Skeletal muscle satellite cell (primary cell): ENCODE results near the gene TBC1D10A.

Experiments
- H3K27me3 ChIP-seq: 2 replicates; pipeline ENCODE4 v1.7.0; 2013; ENCODE audit warnings: low read length; ENCODE audit not compliant: control insufficient read depth, insufficient read depth
- H3K36me3 ChIP-seq: 2 replicates; pipeline ENCODE4 v1.7.0; 2013; ENCODE audit warnings: mild to moderate bottlenecking, control low read depth, low read length; ENCODE audit not compliant: insufficient read depth
- H3K4me1 ChIP-seq: 2 replicates; pipeline ENCODE4 v1.7.0; 2013; ENCODE audit warnings: low read length; ENCODE audit not compliant: control insufficient read depth, insufficient read depth
- H3K4me2 ChIP-seq: 2 replicates; pipeline ENCODE4 v1.7.0; 2013; ENCODE audit warnings: mild to moderate bottlenecking, low read length
- H3K4me3 ChIP-seq: 2 replicates; pipeline ENCODE4 v1.7.0; 2013; ENCODE audit warnings: low read length
- H3K9ac ChIP-seq: 2 replicates; pipeline ENCODE4 v1.7.0; 2013; ENCODE audit warnings: mild to moderate bottlenecking, low read depth, low read length, moderate library complexity
- H3K9me3 ChIP-seq: replicated peaks from 2 replicates; pipeline ENCODE4 v1.7.0; 2013; ENCODE audit warnings: mild to moderate bottlenecking, control low read depth, low read length

Gene TBC1D10A

DNA sequence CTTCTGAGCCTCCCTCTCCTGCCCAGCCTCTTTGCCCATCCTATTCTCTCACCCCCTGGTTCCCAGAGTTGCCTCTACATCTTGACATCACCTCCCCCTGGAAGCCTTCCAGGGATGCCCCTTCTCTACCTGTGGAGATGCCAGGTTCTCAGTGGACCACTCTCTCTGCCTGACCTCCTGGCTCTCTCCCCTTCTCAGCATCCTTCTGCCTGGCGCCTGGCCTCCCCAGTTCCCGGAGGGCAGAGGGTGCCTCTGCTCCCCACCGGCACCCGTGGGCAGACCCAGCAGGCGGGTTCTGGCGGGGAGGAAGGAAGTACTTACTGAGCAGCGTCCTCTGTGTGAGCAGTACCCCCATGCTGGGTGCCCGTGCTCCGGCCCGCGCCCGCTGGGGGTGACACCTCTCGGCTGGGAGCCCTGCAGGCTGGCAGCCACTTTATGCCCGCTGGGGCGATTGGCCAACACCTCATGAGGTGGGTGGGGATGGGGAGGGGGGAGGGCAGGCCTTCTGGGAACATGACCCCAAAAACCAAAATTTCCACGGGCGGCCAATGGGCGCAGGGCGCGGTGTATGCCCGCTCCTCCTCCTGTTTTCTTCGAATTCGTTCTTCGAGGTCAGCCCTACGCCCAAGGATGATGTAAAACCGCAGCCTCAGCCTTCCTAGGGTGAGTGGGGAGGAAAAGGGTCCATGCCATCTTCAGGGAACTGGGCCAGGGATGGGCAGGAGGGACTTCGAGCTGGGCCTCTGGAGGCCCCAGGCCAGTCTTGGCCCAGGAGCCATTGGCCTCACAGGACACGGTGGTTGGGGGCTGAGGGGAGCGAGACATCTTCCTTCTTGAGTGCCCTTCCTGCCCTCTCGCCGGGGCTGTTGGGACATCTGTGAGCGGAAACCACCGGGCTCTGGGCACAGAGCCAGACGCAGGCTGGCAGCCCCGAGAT, 60.0 kb downstream of the TBC1D10A start, which contains the start of gene OSM:
Gene OSM (minus strand): TSS at position 407 of the 937 bp plus-strand sequence. CDS start 52 bp downstream, at position 355.
- Histone ChIP-seq H3K4me2 (no peak within 1 kb of the TSS), H3K4me1 (peaks cover 6% of the 10 kb centered on the region), H3K36me3 (no peaks in the 10 kb centered on the region), H3K9ac (no peak within 1 kb of the TSS), H3K9me3 (no peaks in the 10 kb centered on the region), H3K4me3 (no peak within 1 kb of the TSS), H3K27me3 (no peaks in the 10 kb centered on the region)

DNA sequence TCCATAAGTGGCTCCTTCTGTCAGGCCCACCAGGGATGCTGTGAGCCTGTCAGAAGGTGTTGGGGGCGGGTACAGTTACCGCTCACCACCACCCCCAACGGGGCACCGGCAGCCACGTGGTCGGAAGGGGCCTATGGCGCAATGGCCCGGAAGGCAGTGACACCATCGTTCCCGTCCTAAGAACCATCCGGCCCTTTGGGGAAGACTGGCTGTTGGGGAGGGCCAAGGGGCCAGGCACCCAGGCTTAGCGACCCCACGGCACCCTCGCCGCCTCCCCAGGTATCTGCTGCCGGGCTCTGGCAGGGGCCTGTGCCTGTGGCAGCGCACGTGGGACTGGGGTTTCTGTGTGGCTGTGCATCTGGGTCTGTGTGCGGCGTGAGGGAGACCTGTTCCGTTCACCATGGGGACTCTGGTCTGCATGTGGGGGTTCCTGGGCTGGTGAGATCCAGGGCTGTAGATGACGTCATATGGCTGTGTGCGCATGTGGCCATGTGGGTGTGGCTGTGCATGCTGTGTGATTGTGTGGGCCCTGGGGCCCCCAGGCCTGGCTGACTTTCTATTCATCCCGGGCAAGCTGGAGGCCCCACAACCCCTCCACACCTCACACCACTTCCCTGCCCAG, 60.8 kb downstream of the TBC1D10A start:
- Histone ChIP-seq H3K4me1 (peaks cover 6% of the 10 kb centered on the region), H3K36me3 (no peaks in the 10 kb centered on the region), H3K9ac (no peak overlapping the region), H3K27me3 (no peaks in the 10 kb centered on the region), H3K4me2 (no peak overlapping the region), H3K9me3 (no peaks in the 10 kb centered on the region), H3K4me3 (no peak overlapping the region)

DNA sequence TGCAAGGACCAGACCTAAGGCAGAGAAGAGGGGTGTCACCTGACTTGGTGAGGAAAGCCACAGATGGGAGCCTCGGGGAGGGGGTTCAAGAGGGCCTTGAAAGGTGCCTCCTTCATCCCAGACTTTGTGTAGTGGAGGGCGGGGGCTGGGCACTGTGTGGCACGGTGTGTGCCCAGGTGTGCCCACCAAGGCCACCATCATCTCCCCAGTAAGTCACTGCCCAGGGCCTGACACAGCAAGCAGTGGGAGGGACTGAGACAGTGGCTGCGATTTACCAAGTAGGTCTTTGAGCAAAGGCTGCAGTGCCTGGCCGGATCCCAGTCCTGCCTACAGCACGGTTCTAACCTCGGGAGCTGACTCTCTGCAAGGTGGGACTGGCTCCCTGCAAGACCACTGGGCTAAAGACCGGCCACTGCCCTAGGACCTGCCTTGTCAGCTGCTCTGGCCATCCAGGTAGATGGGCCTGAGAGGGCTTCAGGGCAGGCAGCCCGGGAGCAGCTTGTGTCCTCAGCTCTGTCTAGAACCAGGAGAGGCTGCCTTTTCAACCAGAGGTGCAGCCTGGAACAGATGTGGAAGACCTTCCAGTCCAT, 61.5 kb downstream of the TBC1D10A start:
- H3K9ac ChIP-seq, result no peak overlapping the region

DNA sequence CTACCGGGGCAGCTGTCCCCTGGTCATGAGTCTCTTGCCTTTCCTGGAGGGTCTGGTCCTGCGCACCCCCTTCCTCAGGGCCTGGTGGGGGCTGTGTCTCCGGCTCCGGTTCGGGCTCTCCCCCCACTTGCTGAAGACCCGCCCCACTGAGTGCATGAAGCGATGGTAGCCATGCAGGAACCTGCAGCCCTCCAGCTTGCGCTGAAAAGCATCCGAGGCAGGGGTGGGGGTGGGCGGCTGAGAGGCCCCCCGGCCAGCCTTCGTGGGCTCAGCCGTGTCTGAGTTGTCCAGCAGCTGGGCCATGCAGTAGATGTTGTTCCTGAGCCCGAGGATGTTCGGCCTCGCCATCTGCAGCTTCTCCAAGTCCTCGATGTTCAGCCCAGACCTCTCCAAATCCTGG, 62.9 kb downstream of the TBC1D10A start:
- peaks cover 6% of the 10 kb centered on the region for H3K4me1 ChIP-seq
- H3K9me3 ChIP-seq, result no peaks in the 10 kb centered on the region
- H3K4me2 ChIP-seq, result no peak overlapping the region
- no peak overlapping the region for H3K9ac ChIP-seq
- no peaks in the 10 kb centered on the region for H3K27me3 ChIP-seq
- H3K4me3 ChIP-seq, result no peak overlapping the region
- no peaks in the 10 kb centered on the region for H3K36me3 ChIP-seq

More for the DNA sequence above, 61.5 kb downstream of the TBC1D10A start:
- no peaks in the 10 kb centered on the region for H3K27me3 ChIP-seq
- peaks cover 6% of the 10 kb centered on the region for H3K4me1 ChIP-seq
- no peak overlapping the region for H3K4me2 ChIP-seq
- no peaks in the 10 kb centered on the region for H3K36me3 ChIP-seq
- H3K9me3 ChIP-seq, result no peaks in the 10 kb centered on the region
- H3K4me3 ChIP-seq, result no peak overlapping the region

DNA sequence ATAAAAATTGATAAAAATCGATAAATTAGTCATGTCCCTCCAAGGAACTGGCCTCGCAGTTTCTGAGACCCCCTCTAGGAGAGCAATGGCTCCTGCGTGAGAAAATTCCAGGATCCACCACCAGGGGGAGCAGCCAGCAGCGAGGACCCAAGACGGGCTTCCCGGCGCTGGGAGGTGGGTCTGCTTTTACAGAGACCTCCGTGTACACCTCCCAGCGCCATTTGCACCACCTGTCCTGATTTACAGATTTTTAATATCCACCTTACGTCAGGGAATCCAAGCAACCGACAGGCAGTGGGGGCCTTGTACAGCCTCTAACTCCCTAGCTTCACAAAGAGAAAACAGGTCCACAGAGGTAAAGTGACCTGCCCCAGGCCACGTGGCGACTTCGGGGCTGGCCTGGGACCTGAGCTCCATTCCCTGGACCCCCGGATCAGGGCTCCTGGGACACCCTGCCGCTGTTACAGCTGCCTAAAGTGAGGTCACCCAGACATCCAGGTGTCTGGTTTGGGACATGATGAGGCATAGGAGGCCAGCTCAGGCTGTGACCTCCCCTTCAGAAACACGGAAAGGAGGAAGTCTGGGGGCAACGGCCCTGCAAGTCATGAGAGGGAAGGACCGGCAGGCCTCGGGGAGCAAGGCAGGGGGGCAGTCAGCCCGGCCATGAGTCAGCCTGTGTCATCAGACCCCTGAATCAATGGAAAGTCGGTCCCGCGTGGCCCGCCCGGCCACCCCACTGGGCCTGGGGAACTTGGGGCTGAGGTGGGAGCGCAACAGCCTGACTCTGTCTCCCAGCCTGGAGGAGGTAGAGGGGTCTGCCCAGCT, 63.6 kb downstream of the TBC1D10A start:
- peak overlapping the region; percentile 59 for H3K4me3 ChIP-seq

DNA sequence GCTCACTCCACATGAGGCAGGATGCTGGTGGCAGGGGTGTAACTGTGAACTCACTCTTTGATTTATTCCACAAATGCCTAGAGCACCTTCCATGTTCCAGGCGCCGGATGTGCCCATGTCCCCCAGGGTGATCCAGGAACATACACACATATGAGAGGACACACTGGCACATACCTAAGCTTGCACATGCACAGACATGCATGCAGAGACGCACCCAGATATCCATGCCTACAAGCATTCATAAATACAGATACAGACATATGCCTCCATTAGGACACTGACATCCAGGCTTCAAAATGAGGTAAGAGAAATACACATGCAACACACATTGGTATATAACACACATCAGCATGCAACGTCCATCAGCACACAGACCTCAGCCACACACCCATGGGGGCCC, 64.6 kb downstream of the TBC1D10A start:
- Histone ChIP-seq H3K36me3 (no peaks in the 10 kb centered on the region), H3K4me2 (no peak overlapping the region), H3K9ac (no peak overlapping the region), H3K9me3 (no peaks in the 10 kb centered on the region), H3K4me3 (no peak overlapping the region), H3K27me3 (no peaks in the 10 kb centered on the region), H3K4me1 (peaks cover 6% of the 10 kb centered on the region)

More for the DNA sequence above, 63.6 kb downstream of the TBC1D10A start:
- Histone ChIP-seq H3K27me3 (no peaks in the 10 kb centered on the region), H3K4me1 (peaks cover 6% of the 10 kb centered on the region), H3K4me2 (peak overlapping the region; percentile 74), H3K9ac (peak overlapping the region; percentile 54), H3K36me3 (no peaks in the 10 kb centered on the region), H3K9me3 (no peaks in the 10 kb centered on the region)

DNA sequence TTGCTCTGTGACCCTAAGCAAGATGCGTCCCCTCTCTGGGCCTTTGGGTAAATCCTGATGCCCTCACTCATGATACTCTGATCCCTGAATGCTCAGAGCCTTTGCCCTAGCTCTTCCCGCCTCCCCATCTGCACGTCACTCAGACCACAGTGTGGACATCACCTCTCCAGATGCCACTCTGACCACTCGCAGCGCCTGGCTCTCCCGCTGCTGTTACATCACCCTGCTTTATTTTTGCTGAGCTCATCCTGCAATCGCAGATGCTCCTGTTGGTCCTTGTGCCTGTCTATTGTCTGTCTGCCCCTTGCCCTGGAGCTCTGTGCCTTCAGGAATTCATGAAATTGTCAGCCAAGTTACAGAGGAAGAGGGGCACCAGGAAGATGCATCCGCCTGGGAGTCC, 65.6 kb downstream of the TBC1D10A start:
- Histone ChIP-seq H3K27me3 (no peaks in the 10 kb centered on the region), H3K4me2 (no peak overlapping the region), H3K4me1 (peaks cover 12% of the 10 kb centered on the region), H3K9me3 (no peaks in the 10 kb centered on the region), H3K4me3 (no peak overlapping the region), H3K36me3 (no peaks in the 10 kb centered on the region), H3K9ac (no peak overlapping the region)

DNA sequence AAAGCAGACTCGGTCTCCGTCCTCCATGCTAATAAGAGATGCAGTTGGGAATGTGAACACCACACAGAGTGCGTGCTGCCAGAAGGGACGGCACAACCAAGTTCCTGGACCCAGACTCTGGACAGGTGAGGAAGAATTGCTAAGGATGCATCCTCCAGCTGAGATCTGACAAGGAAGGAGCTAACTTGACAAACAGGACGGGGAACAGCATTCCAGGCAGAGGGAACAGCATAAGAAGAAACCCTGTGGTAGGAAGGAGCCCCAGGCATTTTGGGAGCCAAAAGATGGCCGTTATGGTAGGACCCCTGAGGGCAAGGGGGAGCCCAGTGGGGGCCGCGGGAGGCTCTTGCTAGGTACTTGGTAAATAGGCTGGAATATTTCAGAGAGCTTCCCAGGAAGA, 66.1 kb downstream of the TBC1D10A start:
- Histone ChIP-seq H3K9ac (no peak overlapping the region), H3K4me3 (no peak overlapping the region), H3K4me1 (peaks cover 14% of the 10 kb centered on the region), H3K9me3 (no peaks in the 10 kb centered on the region), H3K36me3 (no peaks in the 10 kb centered on the region), H3K27me3 (no peaks in the 10 kb centered on the region), H3K4me2 (no peak overlapping the region)

DNA sequence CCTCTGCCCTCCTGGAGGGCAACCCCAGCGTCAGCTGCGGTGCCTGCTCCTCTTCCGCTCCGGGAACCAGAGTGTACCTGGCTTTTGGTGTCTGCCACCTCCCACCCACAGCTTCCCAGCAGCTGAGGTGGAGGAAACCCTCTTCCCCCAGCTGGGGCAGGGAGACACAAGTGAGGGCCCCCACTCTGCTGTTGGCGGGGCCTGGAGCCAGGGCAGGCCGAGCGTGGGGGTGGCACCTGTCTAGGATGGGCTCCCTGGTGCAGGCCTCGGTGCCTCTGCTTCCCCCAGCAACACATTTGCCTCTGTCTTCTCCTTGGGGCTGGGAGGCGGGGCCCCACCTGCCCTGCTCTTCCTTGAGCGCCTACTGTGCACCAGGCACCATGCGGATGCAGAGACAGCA, 66.5 kb downstream of the TBC1D10A start:
- no peaks in the 10 kb centered on the region for H3K27me3 ChIP-seq
- no peak overlapping the region for H3K9ac ChIP-seq
- no peaks in the 10 kb centered on the region for H3K36me3 ChIP-seq
- no peaks in the 10 kb centered on the region for H3K9me3 ChIP-seq
- H3K4me1 ChIP-seq, result peaks cover 14% of the 10 kb centered on the region
- no peak overlapping the region for H3K4me2 ChIP-seq
- no peak overlapping the region for H3K4me3 ChIP-seq

DNA sequence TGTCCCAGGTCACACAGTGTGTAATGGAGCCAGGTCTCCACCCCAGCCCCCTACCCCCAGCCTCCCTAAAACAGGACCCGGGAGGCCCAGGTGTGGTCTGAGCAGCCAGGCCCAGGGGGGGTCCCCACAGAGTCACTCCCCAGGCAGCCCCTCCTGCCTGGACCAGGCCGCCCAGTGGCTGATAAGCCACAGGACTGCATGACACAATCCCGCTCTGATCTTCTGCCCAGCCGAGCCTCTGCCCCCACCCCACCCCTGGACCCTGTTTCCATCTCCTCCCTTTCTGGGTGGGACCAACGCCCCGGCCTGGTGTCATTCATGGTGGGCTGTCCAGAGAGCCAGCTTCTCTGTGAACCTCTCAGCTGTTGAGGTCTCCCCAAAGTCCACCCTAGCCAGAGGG, 72.4 kb downstream of the TBC1D10A start:
- Histone ChIP-seq H3K9ac (peak overlapping the region; percentile 70), H3K4me1 (peaks cover 55% of the 10 kb centered on the region), H3K4me2 (no peak overlapping the region), H3K27me3 (no peaks in the 10 kb centered on the region), H3K4me3 (no peak overlapping the region), H3K36me3 (no peaks in the 10 kb centered on the region), H3K9me3 (no peaks in the 10 kb centered on the region)
